Kasumi-1 (cell line): ENCODE data around the gene SSR3.
"Not testable (repeated sequence)": the region's sequence is repeated elsewhere in the genome, so short reads cannot be mapped to it uniquely, and the experiment has no call there.

Experiments used
- DNase-seq, 2 experiments: peaks; one replicate each; lab custom pipeline; 2025; lab: John Stamatoyannopoulos, UW

The SSR3 gene

GRCh38 chr3:156554842-156555687 lies at the start of gene SSR3:
Gene SSR3, minus strand, starts transcription at chr3:156555117. Its CDS starts 28 bp downstream, at chr3:156555089.
- peak; percentile 98 to 99 for DNase-seq

- no peak for DNase-seq
These were observed 49.2 kb upstream of the SSR3 start for GRCh38 chr3:156604064-156604641.

- no peak for DNase-seq
These were observed 48.6 kb upstream of the SSR3 start for GRCh38 chr3:156603379-156604017.

- no peak for DNase-seq
These were observed 47.5 kb upstream of the SSR3 start for GRCh38 chr3:156602424-156602823.

- no peak for DNase-seq
These were observed 46.6 kb upstream of the SSR3 start for GRCh38 chr3:156601497-156601896.

GRCh38 chr3:156600834-156601233 lies 45.9 kb upstream of the SSR3 start:
- no peak for DNase-seq

GRCh38 chr3:156599089-156599874 lies 44.4 kb upstream of the SSR3 start:
- no peak for DNase-seq

GRCh38 chr3:156598413-156598812 lies 43.5 kb upstream of the SSR3 start:
- DNase-seq = no peak

- no peak for DNase-seq
These were observed 39.3 kb upstream of the SSR3 start for GRCh38 chr3:156594219-156594683.

- DNase-seq = no peak
These were observed 38.9 kb upstream of the SSR3 start for GRCh38 chr3:156593814-156594213.

- not testable (repeated sequence) for DNase-seq
These were observed 34.9 kb upstream of the SSR3 start for GRCh38 chr3:156589806-156590205.

GRCh38 chr3:156587760-156588069 lies 32.8 kb upstream of the SSR3 start:
- DNase-seq = no peak

- peak; percentile 28 to 31 for DNase-seq
These were observed 32.2 kb upstream of the SSR3 start for GRCh38 chr3:156586905-156587759.

GRCh38 chr3:156583469-156583868 lies 28.6 kb upstream of the SSR3 start:
- DNase-seq = no peak

GRCh38 chr3:156582532-156583183 lies 27.7 kb upstream of the SSR3 start:
- no peak for DNase-seq

- DNase-seq = no peak
These were observed 27.0 kb upstream of the SSR3 start for GRCh38 chr3:156581954-156582353.

- DNase-seq = no peak
These were observed 26.1 kb upstream of the SSR3 start for GRCh38 chr3:156581033-156581432.

GRCh38 chr3:156579427-156579851 lies 24.5 kb upstream of the SSR3 start:
- peak; percentile 88 for DNase-seq

- DNase-seq = no peak
These were observed 22.8 kb upstream of the SSR3 start for GRCh38 chr3:156577736-156578135.

GRCh38 chr3:156576651-156577348 lies 21.9 kb upstream of the SSR3 start:
- DNase-seq = no peak
